ENCODE measurements around the gene TNXB. TPM values are rescaled to one million over a fixed set of nuclear protein-coding genes. Genes with fewer than 3 reads are reported as not detected.

The TNXB gene
- total and polyA plus RNA-seq, 11 donors, result 17.8 to 234 (median 51.8) TPM

- Histone ChIP-seq H3K4me3 (peak overlapping the region; percentile 61 to 100 (median 84)), H3K9me3 (no peaks in the 10 kb centered on the region), H3K27ac (peak overlapping the region in 11 of 12 donors; percentile 77 to 94 (median 87)), H3K4me1 (peaks cover 11 to 38% (median 25%) of the 10 kb centered on the region in 12 donors), H3K27me3 (no peaks in the 10 kb centered on the region), H3K36me3 (peaks cover 0 to 48% (median 43%) of the 10 kb centered on the region in 9 donors)
- 6 to 7% (median 6%) methylated on average over 9 of the region's 9 CpGs for WGBS, 4 donors
- TF ChIP-seq, protein P1, sequence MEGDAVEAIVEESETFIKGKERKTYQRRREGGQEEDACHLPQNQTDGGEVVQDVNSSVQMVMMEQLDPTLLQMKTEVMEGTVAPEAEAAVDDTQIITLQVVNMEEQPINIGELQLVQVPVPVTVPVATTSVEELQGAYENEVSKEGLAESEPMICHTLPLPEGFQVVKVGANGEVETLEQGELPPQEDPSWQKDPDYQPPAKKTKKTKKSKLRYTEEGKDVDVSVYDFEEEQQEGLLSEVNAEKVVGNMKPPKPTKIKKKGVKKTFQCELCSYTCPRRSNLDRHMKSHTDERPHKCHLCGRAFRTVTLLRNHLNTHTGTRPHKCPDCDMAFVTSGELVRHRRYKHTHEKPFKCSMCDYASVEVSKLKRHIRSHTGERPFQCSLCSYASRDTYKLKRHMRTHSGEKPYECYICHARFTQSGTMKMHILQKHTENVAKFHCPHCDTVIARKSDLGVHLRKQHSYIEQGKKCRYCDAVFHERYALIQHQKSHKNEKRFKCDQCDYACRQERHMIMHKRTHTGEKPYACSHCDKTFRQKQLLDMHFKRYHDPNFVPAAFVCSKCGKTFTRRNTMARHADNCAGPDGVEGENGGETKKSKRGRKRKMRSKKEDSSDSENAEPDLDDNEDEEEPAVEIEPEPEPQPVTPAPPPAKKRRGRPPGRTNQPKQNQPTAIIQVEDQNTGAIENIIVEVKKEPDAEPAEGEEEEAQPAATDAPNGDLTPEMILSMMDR (IDR thresholded peaks at IDR 0.05), result no peak
- TF ChIP-seq POLR2A (IDR thresholded peaks at IDR 0.05), result no peak
- intact Hi-C loops (cut with DNase I), result loop anchor here in 3 of 10 donors (5.0 kb wide), 3 partner anchors 50 to 845 kb away; partner anchors contain the start of genes AGPAT1 (in 1 of the 3), GPSM3 (in 1 of the 3), PBX2 (in 1 of the 3) and RNF5 (in 1 of the 3)
- ATAC-seq (no peak), DNase-seq (no peak)
Observed at GRCh38 chr6:32127409-32127716, 18.2 kb upstream of the TNXB start.

DNA sequence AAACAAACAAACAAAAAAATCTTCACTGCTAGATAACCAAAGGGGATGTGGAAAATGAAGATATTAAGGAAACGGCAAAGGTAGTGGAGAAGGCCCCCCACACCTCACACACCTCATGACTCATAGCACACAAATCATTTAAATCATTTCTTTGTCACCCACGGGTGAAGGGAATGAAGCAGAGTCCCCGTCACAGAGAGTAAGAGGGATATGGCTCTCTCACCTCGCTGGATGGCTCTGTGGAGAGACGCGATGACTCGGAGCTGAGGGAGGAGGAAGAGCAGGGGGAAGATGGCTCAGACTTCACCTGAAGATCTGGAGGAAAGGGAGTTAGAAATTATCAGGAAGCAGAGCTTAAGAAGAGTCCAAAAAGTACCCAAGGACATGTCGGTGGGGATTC is 17.7 kb upstream of the TNXB start:
- WGBS, 4 donors, result 62 to 69% (median 66%) methylated on average over 8 of the region's 8 CpGs
- peak overlapping the region in 3 of 12 donors; percentile 84 to 94 (median 90) for H3K27ac ChIP-seq
- intact Hi-C loops (cut with DNase I), result loop anchor here in 3 of 10 donors (5.0 kb wide), 3 partner anchors 50 to 845 kb away; partner anchors contain the start of genes AGPAT1 (in 1 of the 3), GPSM3 (in 1 of the 3), PBX2 (in 1 of the 3) and RNF5 (in 1 of the 3)

GRCh38 chr6:32123681-32124080 is 14.5 kb upstream of the TNXB start:
- peaks cover 0 to 83% (median 76%) of the 10 kb centered on the region in 9 donors for H3K36me3 ChIP-seq
- no peaks in the 10 kb centered on the region for H3K27me3 ChIP-seq
- WGBS, 4 donors, result 78 to 88% (median 83%) methylated on average over 4 of the region's 4 CpGs
- no peak overlapping the region for H3K4me3 ChIP-seq
- no peaks in the 10 kb centered on the region for H3K9me3 ChIP-seq
- DNase-seq (no peak), ATAC-seq (no peak)
- TF ChIP-seq, protein P1 (IDR thresholded peaks at IDR 0.05), result no peak
- TF ChIP-seq POLR2A (IDR thresholded peaks at IDR 0.05), result no peak
- no peak overlapping the region for H3K27ac ChIP-seq
- intact Hi-C loops (cut with DNase I), result loop anchor here in 2 of 10 donors (5.0 kb wide), 2 partner anchors 36 to 44 kb away; no protein-coding TSS in a partner anchor
- peaks cover 4 to 33% (median 23%) of the 10 kb centered on the region in 12 donors for H3K4me1 ChIP-seq

More for the DNA sequence above, 17.7 kb upstream of the TNXB start:
- Histone ChIP-seq H3K36me3 (peaks cover 0 to 53% (median 47%) of the 10 kb centered on the region in 9 donors), H3K9me3 (no peaks in the 10 kb centered on the region), H3K4me1 (peaks cover 11 to 38% (median 25%) of the 10 kb centered on the region in 12 donors), H3K27me3 (no peaks in the 10 kb centered on the region), H3K4me3 (peak overlapping the region in 9 of 12 donors; percentile 79 to 100 (median 88))
- ATAC-seq (no peak), DNase-seq (no peak)
- no peak for TF ChIP-seq POLR2A (IDR thresholded peaks at IDR 0.05)
- TF ChIP-seq, protein P1 (IDR thresholded peaks at IDR 0.05), result no peak

GRCh38 chr6:32120573-32121059 is 11.5 kb upstream of the TNXB start:
- intact Hi-C loops (cut with DNase I), result loop anchor here in 2 of 10 donors (5.0 kb wide), 2 partner anchors 33 to 47 kb away; no protein-coding TSS in a partner anchor
- DNase-seq (no peak), ATAC-seq (no peak)
- no peaks in the 10 kb centered on the region for H3K27me3 ChIP-seq
- H3K4me1 ChIP-seq, result peaks cover 0 to 18% (median 10%) of the 10 kb centered on the region in 12 donors
- H3K4me3 ChIP-seq, result no peak overlapping the region
- peaks cover 0 to 100% (median 92%) of the 10 kb centered on the region in 9 donors for H3K36me3 ChIP-seq
- no peak overlapping the region for H3K27ac ChIP-seq
- no peaks in the 10 kb centered on the region for H3K9me3 ChIP-seq
- WGBS, 4 donors, result 91 to 95% (median 94%) methylated on average over 12 of the region's 12 CpGs
- TF ChIP-seq, protein P1 (IDR thresholded peaks at IDR 0.05), result no peak
- no peak for TF ChIP-seq POLR2A (IDR thresholded peaks at IDR 0.05)
